HT1080 (cell line): ENCODE measurements around the gene NECAB2. TPM values are rescaled to one million over a fixed set of nuclear protein-coding genes. Genes with fewer than 3 reads are reported as not detected.
"Not testable (repeated sequence)": the region's sequence is repeated elsewhere in the genome, so short reads cannot be mapped to it uniquely, and the experiment has no call there.

Experiments
- DNase-seq: peaks from one replicate; pipeline ENCODE4 v3.0.0-alpha.2; 2015; ENCODE audit warnings: low read depth
- total RNA-seq: library from RNA; depleted of rRNA; stranded (reverse); fragments of >200 nt; shearing (Covaris generic); gene quantifications from 2 replicates; pipeline ENCODE4 v1.2.3, GENCODE V29; 2014

The NECAB2 gene
- total RNA-seq, 1 experiment from 2014 or later, result not detected

DNA sequence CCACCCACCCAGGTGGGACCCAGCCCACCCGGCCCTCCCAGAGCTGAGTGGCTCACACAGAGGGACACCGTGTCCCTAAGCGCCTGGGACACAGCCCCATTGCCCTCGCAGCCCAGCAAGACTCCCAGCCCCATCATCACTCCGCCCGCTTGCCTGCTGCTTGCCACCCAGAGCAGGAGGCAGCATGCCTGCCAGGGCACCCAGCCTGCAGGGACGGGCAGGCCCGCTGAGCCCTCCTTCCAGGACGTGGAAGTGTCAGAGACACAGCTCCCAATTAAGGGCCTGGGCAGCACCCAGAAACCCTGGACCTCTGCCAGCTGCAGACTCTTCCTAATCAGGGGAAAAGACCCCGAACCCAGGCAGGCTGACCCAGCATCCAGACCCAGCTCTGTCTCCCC is 32.2 kb upstream of the NECAB2 start:
- no peak for DNase-seq

DNA sequence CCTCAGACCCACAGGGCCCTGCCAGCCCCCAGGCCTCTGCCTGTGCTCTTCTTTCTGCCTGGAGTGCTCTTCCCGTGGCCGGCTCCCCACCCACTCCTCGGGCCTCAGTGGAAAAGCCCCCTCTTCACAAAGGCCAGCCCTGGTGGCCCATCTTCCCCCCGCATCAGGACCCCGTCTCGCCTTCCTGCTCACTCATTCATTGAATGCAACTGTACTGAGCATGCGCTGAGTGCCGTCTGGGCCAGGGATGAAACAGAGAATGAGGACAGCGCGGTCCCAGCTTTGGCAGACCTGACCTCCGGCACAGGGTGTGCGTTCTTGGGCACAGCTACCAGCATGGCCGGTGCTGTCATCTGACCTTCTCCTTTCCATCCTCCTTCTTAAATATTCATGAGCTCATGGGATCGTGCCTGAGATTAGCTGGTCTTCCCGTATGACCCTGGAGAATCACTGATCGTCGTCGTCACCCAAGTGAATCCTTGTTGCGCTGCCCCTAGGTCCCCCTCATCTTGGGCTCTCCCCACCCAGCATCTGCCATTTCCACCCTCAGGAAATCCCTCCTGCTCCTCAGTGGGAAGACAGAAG is 31.4 kb upstream of the NECAB2 start:
- no peak for DNase-seq

DNA sequence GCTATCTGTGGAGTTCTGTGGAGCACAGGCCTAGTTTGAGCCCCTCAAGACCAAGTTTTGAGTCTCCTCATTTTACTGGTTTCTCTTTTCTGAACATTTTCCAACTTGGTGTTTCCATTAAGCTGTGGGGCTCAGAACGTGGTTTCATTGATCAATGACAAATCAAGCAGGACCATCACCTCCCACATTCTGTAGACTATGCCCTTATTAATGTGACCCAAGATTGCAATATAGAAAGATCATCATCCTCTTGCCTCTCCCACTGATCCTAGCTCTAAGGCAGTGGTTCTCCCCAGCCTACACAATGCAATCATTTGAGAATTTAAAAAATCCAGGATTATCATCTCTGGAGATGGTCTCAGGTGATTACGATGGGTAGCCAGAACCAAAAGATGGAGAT is 30.8 kb upstream of the NECAB2 start:
- no peak for DNase-seq

DNA sequence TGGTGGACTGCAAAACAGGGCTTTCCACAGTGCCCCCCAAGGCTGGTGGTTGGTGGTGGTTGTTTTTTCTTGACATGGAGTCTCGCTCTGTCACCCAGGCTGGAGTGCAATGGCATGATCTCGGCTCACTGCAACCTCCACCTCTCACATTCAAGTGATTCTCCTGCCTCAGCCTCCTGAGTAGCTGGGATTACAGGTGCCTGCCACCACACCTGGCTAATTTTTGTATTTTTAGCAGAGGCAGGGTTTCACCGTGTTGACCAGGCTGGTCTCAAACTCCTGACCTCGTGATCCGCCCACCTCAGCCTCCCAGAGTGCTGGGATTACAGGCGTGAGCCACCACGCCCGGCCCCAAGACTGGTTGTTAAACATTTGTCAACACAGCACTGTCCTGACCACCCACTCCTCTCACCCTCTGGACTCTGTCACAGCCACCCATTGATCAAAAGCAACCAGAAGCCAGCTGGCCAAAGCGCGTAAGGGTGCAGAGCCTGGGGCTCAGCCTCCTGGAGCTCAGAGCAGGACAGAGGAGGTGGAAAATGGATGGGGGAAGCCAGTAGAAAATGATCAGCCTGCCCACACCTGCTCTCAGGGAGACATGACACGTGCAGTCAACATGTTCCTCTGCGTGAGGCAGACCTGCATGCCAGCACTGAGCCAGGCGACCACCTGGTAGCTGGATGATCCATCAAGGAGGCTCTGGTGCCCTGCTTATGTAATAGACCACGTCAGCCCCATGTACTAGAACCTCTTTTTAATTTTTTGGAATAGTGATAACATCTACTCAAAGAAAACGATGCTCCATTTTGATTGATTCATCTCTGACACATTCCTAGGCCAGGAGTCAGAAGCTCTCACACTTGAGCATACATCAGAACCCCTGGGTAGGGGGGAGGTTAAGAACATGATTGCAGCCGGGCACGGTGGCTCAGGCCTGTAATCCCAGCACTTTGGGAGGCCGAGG is 29.8 kb upstream of the NECAB2 start:
- DNase-seq, result no peak

DNA sequence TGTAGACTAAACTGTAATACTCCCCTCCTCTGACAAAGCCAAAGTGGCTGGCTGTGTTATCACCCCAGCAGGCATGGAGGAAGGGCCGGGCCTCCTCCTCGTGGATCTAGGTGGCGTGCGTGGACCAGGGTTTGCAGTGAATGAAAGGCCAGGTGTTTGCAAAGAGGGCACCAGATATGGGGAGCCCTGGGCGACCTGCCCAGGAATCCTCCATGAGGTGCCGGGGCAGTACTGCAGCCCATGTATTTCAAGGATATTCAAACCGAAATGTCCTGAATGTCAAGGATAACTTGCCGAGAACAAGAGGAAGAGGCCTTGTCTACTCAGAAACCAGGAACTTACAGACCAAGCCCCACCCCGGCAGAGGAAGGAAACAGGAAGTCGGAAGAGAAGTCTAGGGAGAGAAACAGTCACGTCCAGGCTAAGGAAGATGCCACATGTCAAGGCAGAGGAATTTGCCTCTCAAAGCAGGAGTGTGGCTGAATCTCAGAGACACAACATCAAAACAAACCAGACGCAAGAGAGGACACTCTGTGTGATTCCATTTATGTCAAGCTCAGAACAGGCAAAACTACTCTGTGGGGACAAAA is 28.7 kb upstream of the NECAB2 start:
- DNase-seq, result no peak

DNA sequence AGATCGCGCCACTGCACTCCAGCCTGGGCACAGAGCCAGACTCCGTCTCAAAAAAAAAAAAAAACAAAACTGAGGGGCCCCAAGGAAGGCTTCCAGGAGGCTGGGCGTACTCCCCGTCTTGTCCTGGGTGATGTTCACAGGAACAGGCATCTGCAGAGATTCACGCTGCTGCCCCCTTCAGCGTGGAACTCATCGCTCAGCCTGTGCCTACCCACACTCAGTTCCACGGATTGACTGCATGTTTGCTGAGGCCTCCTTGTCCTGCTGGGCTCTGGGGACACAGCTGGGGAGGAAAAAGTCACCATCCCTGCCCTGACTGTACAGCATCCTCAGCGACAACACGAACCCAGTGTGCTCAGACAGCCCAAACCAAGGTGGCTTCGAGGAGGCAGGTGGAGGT is 27.9 kb upstream of the NECAB2 start:
- no peak for DNase-seq

DNA sequence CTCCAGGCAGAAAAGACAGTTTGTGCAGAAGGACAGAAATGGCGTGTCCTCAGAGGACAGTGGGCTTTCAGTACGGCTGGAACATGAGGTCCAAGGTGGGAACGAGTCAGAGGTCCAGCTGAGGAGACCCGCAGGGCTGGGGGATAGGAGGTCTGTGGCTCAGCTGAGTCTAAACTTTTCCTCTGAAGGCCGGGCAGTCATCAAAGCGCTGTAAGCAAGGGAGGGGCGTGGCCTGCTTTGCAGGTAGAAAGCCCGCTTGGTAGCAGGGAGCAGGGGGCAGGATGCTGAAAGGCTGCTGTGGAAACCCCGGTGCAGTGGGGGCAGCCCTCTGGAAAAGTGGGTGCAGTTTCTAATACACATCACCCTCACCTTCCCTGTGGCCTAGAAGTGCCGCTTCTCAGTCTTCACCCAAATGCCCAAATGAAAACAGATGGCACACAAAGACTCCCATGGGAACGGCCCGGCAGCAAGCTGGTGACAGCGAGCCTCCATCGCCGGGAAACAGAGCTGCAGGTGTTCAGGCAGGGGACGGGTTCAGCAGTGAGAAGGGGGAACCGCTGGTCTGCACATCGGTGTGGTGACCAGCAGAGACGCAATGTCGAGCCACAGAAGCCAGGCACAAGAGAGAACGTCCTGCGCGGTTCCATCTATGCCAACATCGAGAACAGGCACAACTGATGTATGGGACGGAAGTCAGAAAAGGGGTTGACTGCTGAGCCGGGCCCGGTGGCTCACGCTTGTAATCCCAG is 27.2 kb upstream of the NECAB2 start:
- no peak for DNase-seq

DNA sequence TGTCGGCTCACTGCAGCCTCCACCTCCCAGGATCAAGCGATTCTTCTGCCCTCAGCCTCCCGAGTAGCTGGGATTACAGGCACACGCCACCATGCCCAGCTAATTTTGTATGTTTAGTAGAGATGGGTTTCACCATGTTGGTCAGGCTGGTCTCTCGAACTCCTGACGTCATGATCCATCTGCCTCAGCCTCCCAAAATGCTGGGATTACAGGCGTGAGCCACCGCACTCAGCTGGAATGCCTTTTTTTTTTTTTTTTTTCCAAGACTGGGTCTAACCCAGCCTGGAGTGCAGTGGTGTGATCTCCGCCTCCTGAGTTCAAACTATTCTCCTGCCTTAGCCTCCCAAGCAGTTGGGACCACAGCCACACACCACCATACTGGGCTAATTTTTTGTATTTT is 26.5 kb upstream of the NECAB2 start:
- not testable (repeated sequence) for DNase-seq

DNA sequence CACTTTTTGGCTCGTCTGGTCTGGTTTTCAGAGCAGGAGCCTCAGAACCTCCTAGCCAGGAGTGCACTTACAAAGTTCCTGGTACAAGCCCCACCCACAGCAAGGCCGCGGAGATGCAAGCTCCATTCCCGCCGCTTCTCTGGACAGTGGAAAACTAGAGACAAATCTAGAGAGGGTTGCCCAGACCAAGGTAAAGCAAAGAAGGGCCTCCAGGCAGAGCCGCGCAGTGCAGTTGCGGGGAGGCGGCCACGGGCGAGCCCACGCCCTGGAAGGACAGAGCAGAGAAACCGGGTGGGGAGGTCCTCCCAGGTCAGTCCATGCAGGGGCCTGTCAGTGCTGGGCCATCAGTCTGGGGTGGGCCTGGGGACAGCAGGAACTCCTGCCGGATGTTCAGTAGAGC is 26.0 kb upstream of the NECAB2 start:
- no peak for DNase-seq

DNA sequence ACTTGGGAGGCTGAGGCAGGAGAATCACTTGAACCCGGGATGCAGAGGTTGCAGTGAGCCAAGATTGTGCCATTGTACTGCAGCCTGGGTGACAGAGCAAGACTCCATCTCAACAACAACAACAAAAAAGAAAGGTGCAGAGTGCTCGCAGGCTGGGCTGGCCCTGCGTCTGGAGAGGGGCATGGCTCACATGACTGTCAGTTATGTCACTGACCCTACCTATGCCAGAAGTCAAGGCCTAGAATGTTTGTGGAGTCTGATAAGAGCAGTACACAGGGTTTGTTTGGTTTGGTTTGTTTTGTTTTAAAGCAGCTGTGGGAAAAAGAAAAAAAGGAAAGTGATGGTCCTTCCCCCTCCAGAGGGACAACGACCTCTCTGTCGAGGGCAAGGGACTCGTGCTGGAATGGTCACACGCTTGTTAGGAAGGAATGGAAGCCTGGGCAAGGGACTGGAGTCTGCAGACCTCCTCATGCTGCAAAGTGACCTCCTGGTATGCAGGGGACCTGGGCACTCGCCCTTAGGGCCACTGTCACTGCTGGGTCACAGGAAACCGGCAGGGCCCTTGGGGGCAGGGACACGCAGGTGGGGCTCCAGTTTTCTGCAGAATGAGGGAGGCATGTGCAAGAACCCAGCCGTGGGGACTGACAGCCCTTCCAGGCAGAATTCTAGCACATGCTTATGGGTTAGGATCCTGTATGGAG is 25.1 kb upstream of the NECAB2 start:
- no peak for DNase-seq

DNA sequence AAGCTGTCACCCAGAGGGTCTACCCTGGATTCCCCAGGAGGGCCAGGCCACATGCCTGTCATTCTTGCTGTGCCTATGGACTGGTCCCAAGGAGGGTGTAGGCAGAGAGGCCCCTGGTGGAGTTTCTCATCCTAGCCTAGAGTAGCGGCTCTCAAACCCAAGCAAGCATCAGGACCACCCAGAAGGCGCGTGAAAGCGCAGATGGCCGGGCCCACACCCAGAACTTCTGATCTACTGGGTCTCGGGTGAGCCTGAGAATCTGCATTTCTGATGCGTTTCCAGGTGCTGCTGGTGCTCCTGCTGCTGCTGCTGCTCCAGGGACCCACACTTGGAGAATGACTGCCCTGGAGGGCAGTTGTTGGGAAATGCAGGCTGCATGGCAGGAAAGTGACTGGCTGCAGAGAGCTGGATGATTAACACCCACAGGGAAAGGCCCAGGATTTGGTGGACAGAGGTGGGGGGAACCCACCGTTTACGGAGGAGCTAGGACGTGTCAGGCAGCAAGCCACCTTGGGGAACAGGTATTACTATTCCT is 24.5 kb upstream of the NECAB2 start:
- DNase-seq, result no peak

DNA sequence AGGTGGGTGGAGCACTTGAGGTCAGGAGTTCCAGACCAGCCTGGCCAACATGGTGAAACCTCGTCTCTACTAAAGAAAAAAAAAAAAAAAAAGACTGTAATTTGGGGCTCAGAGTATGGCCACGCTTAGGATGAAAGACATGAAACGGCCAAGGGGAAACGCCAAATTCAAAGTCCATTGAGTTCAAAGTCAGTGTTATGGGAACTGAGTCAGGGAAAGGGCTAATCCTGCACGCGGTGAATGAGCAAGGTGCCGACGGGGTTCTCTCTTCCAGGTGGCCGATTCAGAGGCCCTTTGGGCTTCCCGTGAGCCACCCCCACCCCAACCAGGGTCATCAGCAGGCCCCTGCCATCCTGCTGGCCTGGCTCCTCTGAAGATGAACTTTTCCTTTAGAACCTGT is 22.5 kb upstream of the NECAB2 start:
- DNase-seq, result no peak

DNA sequence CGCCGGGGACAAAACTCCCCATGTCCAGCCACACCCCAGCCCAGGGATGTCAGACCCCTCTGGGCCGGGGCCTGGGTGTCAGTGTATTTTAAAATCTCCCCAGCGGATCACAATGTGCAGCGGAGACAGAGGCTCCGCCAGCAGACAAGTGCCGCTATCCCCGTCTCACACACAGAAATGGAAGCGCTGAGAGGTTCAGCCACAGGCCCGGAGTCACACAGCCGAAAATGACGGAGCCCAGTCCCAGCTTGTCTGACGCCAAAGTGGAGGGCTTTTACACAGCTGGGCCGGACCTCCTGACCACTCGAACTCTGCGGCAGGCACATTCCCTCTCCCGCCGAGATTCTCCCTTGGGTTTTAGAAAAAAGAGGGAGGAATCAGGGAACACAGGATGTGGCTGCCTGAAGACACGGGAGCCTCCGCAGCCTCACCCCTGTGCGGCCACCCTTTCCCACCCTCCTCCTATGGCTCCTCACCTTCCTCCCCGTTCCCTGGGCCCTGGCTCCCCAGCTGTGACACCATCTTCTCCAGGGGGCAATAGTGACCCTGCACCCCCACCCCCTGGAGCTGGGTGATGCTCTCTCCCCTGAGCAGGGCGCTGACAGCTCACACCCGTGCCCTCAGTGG is 21.8 kb upstream of the NECAB2 start:
- no peak for DNase-seq

DNA sequence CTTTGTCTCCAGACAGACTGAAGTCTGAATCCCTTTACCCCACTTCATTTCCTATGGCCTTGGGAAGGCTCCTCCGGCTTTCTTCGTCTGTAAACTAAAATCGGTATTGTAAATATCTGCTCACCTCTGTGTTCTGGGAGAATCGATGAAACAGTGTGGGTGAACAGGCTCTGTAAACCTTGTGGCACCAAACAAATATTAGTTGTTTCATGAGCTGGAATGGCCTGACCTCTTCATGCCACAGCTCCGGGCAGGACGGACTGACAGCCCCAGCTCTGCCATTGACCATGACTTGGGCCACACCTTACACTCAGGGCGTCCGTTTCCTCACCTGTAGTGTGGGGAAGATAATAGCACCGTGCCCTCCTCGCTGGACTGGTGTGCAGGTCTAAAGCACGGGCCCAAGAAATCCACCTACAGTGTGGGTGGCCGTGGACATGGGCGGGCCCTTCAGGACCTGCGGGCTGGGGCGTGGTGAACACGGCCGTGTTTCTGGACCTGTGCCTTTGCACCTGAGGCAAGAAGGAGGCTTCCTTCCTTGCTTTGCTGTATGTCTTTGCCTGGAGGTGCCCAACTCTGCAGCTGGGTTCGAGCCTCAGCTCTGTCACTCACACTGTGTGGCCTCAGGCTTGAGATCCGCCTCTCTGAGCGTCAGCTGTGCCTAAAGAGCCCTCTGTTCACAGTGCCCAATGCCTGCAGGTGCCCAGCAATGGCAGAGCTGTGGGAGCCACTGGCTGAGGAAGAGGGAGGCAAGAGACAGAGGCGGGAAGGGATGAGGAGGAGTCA is 21.1 kb upstream of the NECAB2 start:
- DNase-seq, result no peak

DNA sequence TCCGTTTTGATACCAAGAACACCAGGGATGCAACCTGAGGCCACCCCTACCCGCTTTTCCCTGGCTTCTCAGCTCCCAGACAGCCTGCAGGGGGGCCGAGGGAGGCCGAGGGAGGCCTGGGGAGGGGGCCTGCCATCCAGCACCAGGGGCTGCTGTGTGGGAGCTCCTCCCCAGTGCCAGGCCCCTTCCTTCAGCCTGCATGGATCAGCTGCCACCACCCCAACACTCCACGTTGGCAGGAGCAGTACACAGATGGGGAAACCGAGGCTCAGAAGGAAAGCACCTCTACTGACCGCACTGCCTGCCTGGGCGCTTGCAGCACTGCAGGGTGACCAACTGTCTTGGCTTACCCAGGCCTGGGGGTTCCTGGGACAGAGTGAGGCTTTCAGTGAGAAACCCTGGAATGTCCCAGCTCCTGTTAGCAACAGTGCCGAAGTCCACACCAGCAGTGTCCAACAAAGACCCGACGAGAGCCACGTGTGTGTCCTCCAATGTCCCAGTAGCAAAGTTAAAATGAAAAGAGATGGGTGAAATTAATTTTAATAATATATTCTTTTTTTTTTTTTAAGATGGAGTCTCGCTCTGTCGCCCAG is 20.3 kb upstream of the NECAB2 start:
- DNase-seq, result no peak

DNA sequence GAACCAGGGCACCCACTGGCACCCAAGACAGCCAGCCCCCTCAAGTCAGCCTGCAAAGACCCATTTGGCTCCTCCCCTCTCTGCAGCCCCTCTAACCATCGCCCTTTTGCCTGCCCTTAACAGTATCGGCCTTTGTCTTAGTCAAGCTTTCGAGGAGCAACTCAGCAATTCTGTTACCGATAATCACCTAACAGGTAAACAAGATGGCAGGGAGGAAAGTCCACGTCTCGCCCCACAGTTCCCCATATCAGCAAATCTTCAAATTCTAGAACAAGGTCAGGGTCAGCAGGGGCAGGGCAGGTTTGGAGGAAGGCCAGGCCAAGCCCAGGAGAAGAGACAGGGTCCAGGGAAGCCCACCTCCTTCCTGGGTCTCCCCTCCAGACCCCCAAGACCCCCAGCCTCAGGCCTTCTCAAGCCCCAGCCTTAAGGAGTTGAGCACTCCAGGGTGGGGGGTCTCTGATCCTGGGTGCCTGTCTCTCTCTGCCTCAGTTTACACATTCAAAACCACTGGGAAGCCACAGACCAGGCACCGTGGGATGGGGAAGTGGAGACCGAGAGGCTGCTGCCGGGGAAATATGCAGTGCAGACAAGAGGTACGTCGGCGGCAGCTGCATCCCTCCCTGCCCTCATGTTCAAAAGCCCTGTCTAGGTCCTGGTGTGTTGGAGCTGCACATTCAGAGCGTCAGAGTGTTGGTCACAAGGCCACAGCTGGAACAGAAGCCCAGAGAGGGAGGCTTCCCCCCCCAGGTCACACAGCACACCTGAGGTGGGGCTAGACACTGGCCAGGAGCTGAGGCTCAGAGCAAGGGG is 18.9 kb upstream of the NECAB2 start:
- DNase-seq, result no peak

DNA sequence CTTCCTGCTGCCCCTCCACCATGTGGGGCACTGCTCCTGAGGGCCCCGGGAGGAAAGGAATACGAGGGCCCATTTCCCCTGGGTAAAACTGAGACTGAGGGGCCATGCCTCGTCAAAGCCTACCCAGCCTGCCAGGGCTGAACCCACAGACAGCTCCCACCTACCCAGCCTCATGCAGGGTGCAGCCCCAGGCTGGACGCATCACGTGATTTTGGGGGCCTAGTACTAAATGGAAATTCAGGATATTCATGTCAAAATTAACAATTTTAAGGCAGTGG is 18.4 kb upstream of the NECAB2 start:
- no peak for DNase-seq

DNA sequence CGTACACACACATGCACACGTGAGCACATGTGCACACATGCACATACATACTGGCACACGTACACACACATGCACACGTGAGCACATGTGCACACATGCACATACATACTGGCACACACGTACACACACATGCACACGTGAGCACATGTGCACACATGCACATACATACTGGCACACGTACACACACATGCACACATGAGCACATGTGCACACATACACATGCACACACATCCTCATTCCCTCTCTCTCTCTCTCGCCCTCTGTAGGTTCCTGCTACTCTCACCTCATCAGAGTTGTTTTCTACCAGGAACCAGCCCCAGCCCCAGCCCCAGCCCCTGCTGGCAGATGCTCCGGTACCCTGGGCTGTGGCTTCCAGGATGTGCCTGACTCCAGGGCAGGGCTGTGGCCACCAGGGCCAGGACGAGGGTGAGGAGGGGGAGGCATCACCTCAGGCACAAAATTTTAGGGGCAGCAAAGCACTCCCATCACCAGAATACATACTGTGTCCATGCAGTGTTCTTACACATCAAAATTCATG is 17.1 kb upstream of the NECAB2 start:
- DNase-seq, result not testable (repeated sequence)
